ENCODE results near the gene PGGT1B. TPM values are rescaled to one million over a fixed set of nuclear protein-coding genes. Genes with fewer than 3 reads are reported as not detected.
A peak's percentile ranks its signal among the peaks of the same experiment; 100 is the strongest.

The PGGT1B gene
- total RNA-seq, 1 experiment from 2014 or later, result 48.5 TPM

DNA sequence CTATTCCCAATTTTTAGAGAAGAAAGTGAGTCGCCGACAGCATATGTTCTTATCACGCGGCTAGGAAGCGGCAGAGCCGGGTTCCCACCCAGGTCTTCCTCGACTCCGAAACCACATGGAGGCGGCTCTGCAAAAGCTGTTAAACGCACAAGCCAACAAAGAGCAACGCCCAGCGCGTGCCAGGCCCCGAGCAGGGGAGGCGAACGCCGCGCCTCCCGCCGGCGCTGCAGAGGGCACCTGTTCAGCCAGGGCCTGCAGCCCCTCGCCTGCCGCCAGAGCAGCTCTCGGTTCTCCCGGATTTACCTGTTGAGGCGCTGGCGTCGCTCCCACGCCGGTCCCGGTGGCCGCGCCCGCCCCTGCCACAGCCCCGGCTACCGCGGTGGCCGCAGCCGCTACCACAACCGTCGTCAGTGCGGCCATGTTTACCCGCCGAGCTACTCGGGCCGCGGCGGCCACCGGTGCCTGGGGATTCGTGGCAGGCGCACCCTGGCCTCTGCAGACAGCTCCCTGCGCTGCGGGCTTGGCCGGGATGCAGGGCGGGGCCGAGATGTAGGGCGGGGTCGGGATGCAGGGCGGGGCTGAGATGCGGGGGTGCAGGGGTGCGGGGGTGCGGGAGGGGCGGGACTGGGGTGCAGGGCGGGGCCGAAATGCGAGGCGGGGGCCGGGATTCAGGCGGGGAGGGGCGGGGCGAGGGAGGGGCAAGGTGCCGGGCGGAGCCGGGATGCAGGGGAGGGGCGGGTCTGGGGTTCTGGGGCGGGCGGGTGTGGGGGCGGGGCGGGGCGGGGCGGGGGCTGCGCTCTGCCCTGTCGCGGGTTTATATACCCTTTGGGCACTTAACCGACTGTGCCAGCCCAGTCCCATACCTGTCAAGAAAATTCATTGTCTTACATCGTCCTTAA is 33.7 kb upstream of the PGGT1B start, which contains the start of gene CCDC112:
CCDC112 (minus strand) TSS at position 531 of the 899 bp plus-strand sequence; CDS start at position 420, 111 bp downstream.
- ChIA-PET POLR2A (interaction anchor here (0.6 to 2.6 kb wide), 17 partner anchors 8 to 1890 kb away, joined by 3 to 19 read pairs (median 4); partner anchors contain the start of genes FEM1C, PGGT1B and TMED7), CTCF (interaction anchor here (0.7 to 2.2 kb wide), 8 partner anchors 9 to 279 kb away, joined by 3 to 14 read pairs (median 4); no protein-coding TSS in a partner anchor)
- Mint-ChIP-seq H3K27ac (ENCODE audit: low read depth, unreplicated experiment) (peak within 1 kb of the TSS; percentile 53), H3K9me3 (ENCODE audit: unreplicated experiment) (no peaks in the 10 kb centered on the region), H3K27me3 (ENCODE audit: insufficient read depth, unreplicated experiment) (no peaks in the 10 kb centered on the region), H3K36me3 (ENCODE audit: insufficient read depth, unreplicated experiment) (no peaks in the 10 kb centered on the region), H3K4me1 (ENCODE audit: insufficient read depth, unreplicated experiment) (peaks cover 17% of the 10 kb centered on the region), H3K4me3 (ENCODE audit: unreplicated experiment) (peak within 1 kb of the TSS; percentile 78)
- DNase-seq (ENCODE audit: unreplicated experiment), result peak; percentile 84
- no peak for TF ChIP-seq CTCF (IDR thresholded peaks at IDR 0.05; ENCODE audit: unreplicated experiment)
- no TSS peak for BruUV-seq (replicated peaks)
- intact Hi-C loops (cut with micrococcal nuclease), result loop anchor here (1.0 kb wide), 1 partner anchor 198 kb away; no protein-coding TSS in a partner anchor

DNA sequence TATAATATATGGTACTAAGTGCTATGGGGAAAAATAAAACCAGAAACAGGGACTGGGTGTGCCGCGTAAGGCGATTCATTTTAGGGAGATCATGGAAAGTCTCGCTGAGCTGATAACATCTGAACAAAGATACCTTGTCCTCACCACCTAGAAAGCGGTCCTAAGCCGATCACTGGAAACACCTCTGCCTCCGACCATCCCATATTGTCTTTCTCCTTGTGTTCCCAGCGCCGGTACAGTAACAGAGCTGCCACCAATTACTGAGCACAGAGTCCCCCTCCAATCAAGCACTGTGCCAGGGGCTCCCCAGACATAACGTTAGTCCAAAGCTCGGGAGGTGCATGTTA is 33.1 kb upstream of the PGGT1B start:
- no TSS peak for BruUV-seq (replicated peaks)
- ChIA-PET CTCF (interaction anchor here (0.7 to 2.2 kb wide), 7 partner anchors 9 to 329 kb away, joined by 3 to 14 read pairs (median 3); no protein-coding TSS in a partner anchor), POLR2A (interaction anchor here (0.7 to 2.6 kb wide), 13 partner anchors 9 to 547 kb away, joined by 3 to 19 read pairs (median 4); partner anchors contain the start of genes FEM1C, PGGT1B and TMED7)
- DNase-seq (ENCODE audit: unreplicated experiment), result no peak
- Mint-ChIP-seq H3K9me3 (ENCODE audit: unreplicated experiment) (no peaks in the 10 kb centered on the region), H3K36me3 (ENCODE audit: insufficient read depth, unreplicated experiment) (no peaks in the 10 kb centered on the region), H3K4me3 (ENCODE audit: unreplicated experiment) (peak overlapping the region; percentile 78), H3K27ac (ENCODE audit: low read depth, unreplicated experiment) (peak overlapping the region; percentile 53), H3K4me1 (ENCODE audit: insufficient read depth, unreplicated experiment) (peaks cover 17% of the 10 kb centered on the region), H3K27me3 (ENCODE audit: insufficient read depth, unreplicated experiment) (no peaks in the 10 kb centered on the region)
- intact Hi-C loops (cut with micrococcal nuclease), result loop anchor here (1.0 kb wide), 1 partner anchor 197 kb away; no protein-coding TSS in a partner anchor
- no peak for TF ChIP-seq CTCF (IDR thresholded peaks at IDR 0.05; ENCODE audit: unreplicated experiment)

DNA sequence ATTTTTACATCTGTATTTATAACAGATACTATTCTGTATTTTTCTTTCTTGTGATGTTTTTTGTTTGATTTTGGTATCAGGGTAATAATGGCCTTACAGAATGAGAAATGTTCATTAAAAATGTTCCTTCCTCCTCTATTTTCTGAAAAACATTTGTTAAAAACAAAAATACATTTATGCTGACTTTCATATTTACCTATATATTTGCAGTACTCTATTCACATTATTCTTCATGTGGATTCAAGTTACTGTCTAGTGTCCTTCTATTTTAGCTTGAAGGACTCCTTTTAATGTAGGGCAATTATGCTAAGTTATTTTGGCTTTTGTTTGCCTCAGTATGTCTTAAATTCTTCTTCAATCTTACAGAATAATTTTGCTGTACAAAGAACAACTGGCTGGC is 28.7 kb upstream of the PGGT1B start:
- Mint-ChIP-seq H3K27me3 (ENCODE audit: insufficient read depth, unreplicated experiment) (no peaks in the 10 kb centered on the region), H3K9me3 (ENCODE audit: unreplicated experiment) (no peaks in the 10 kb centered on the region), H3K4me3 (ENCODE audit: unreplicated experiment) (no peak overlapping the region), H3K27ac (ENCODE audit: low read depth, unreplicated experiment) (no peak overlapping the region), H3K36me3 (ENCODE audit: insufficient read depth, unreplicated experiment) (no peaks in the 10 kb centered on the region), H3K4me1 (ENCODE audit: insufficient read depth, unreplicated experiment) (peaks cover 17% of the 10 kb centered on the region)
- DNase-seq (ENCODE audit: unreplicated experiment), result no peak
- no TSS peak for BruUV-seq (replicated peaks)
- TF ChIP-seq CTCF (IDR thresholded peaks at IDR 0.05; ENCODE audit: unreplicated experiment), result no peak
- intact Hi-C loops (cut with micrococcal nuclease), result no loop called here
- ChIA-PET CTCF (no interaction called here), POLR2A (interaction anchor here (0.6 kb wide), 1 partner anchor 29 kb away, joined by 3 read pairs; the partner anchor contains the start of gene PGGT1B)

- Mint-ChIP-seq H3K27ac (ENCODE audit: low read depth, unreplicated experiment) (no peak overlapping the region), H3K27me3 (ENCODE audit: insufficient read depth, unreplicated experiment) (no peaks in the 10 kb centered on the region), H3K9me3 (ENCODE audit: unreplicated experiment) (no peaks in the 10 kb centered on the region), H3K4me3 (ENCODE audit: unreplicated experiment) (no peak overlapping the region), H3K36me3 (ENCODE audit: insufficient read depth, unreplicated experiment) (no peaks in the 10 kb centered on the region), H3K4me1 (ENCODE audit: insufficient read depth, unreplicated experiment) (peaks cover 15% of the 10 kb centered on the region)
- ChIA-PET CTCF (no interaction called here), POLR2A (no interaction called here)
- no peak for TF ChIP-seq CTCF (IDR thresholded peaks at IDR 0.05; ENCODE audit: unreplicated experiment)
- intact Hi-C loops (cut with micrococcal nuclease), result no loop called here
- DNase-seq (ENCODE audit: unreplicated experiment), result no peak
- BruUV-seq (replicated peaks), result no TSS peak
Measured at GRCh38 chr5:115289104-115289503, 26.4 kb upstream of the PGGT1B start.
